HT-29 (cell line): ENCODE measurements around the gene DHX29. TPM values are rescaled to one million over a fixed set of nuclear protein-coding genes. Genes with fewer than 3 reads are reported as not detected.

ENCODE experiments used
- DNase-seq: peaks from one replicate; pipeline ENCODE4 v3.0.0-alpha.2; 2015; ENCODE audit warnings: low spot score
- total RNA-seq: library from RNA; depleted of rRNA; stranded (reverse); fragments of >200 nt; shearing (Covaris generic); gene quantifications from 2 replicates; pipeline ENCODE4 v1.2.3, GENCODE V29; 2014; rRNA removed

DHX29 gene
- total RNA-seq, 1 experiment from 2014 or later: 7.3 TPM

DNA sequence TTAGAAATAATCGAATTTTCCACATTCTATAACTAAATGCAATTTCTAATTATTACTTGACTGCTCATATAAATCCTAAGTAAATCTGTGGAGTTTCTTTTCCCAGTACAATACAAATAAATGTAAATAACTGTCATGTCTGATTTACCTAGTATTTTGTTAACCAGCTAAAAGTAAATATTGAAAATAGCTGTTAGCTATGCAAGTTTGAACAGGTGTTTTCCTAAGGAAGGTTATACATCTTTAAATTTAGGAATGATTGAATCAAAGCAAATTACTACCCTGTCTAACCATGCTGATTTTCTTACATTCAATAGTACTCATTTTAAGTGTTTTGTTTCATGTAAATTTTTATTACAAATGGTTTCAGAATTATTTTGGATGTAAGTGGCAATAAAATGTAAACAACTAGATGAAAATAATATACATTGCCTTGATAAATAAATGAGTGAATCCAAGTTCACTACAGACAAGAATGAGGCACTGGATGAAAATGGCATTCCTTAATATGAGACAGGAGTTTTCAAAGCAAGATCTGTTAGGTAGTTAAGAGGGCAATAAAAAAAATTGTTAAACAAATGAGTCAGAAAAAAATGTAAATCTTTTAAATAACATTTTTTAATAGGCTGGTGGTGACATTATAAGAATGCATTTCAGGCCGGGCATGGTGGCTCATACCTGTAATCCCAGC is 96.2 kb downstream of the DHX29 start:
- DNase-seq: no peak

Other genes starting within 250 kb of the DHX29 start
- gene GZMA, start 205.0 kb downstream of the DHX29 start, total RNA-seq: not detected in 2 replicates
- 0.37 and 0.94 TPM in 2 replicates for gene GPX8, start 147.5 kb downstream of the DHX29 start, total RNA-seq
- not detected in 2 replicates for gene CDC20B, start 134.5 kb downstream of the DHX29 start, total RNA-seq
- gene MCIDAS, start 80.4 kb downstream of the DHX29 start, total RNA-seq: 4.1 and 4.4 TPM in 2 replicates
- 12.4 and 13.0 TPM in 2 replicates for gene CCNO, start 74.1 kb downstream of the DHX29 start, total RNA-seq
- 23.2 and 24.0 TPM in 2 replicates for gene MTREX, start 295 bp upstream of the DHX29 start, total RNA-seq
- 53.3 and 55.8 TPM in 2 replicates for gene PLPP1, start 227.3 kb upstream of the DHX29 start, total RNA-seq